MV-4-11 (cell line): ENCODE data around the gene DELE1.

Experiments
- DNase-seq: peaks from one replicate; lab custom pipeline; 2025; lab: John Stamatoyannopoulos, UW

Gene DELE1, protein sequence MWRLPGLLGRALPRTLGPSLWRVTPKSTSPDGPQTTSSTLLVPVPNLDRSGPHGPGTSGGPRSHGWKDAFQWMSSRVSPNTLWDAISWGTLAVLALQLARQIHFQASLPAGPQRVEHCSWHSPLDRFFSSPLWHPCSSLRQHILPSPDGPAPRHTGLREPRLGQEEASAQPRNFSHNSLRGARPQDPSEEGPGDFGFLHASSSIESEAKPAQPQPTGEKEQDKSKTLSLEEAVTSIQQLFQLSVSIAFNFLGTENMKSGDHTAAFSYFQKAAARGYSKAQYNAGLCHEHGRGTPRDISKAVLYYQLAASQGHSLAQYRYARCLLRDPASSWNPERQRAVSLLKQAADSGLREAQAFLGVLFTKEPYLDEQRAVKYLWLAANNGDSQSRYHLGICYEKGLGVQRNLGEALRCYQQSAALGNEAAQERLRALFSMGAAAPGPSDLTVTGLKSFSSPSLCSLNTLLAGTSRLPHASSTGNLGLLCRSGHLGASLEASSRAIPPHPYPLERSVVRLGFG

DNA sequence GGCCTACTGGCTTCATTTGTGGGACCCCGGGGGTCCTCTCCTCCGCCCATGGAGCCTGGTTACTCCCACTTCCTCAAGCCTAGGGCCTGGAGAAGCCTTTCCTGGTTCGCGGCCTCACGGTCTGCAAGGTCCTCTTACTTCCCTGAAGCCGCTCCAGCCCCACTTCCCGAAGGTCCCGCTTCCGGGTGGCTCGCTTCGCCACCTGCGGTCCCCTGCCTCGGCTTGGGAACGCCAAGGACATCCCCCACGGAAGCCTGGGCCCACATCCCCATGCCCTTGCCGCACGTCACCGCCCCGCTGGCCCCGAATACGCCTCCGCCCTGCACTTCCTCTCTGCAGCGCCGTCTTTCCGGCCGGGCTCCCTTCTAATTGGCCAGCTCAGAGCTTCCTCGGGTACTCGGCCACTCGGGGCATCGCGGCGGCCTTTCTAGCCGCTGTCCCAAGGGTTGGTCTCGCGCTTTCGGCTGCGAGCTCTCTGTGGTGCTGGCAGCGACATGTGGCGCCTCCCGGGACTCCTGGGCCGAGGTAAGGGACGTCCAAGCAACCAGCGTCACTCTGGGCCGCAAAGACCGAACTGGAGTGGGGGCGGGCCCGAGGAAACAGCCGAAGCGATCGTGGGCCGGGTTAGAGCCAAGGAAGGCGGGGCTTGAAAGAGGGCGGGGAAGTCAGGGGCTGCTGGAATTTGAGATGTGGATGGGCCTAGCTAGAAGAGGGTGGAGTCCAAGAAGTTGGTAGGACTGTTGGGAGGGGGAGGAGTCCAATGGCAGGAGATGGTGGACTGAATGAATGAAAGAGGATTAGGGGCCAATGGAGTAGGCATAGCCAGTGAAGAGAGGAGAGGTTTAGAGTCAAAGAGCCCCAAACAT, at the start of gene DELE1:
Gene DELE1, plus strand, starts transcription at position 424 of the 866 bp plus-strand sequence. Its CDS starts 71 bp downstream, at position 495.
- peak; percentile 89 for DNase-seq

DNA sequence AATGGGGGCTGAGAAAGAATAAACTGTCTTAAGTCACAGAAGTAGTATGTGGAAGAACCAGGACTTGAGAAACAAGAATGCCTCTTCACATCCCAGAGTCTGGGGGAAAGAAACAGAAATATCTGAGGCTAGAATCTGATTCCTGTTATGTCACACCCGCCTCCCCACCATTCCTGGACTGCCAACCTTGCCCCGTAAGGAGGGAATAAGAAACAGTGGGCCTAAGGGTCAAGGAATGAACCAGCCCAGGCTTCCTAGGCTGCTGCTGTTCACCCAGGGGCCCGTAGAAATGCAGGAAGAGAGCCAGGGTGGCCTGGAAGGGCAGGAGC, 49.8 kb upstream of the DELE1 start:
- no peak for DNase-seq

DNA sequence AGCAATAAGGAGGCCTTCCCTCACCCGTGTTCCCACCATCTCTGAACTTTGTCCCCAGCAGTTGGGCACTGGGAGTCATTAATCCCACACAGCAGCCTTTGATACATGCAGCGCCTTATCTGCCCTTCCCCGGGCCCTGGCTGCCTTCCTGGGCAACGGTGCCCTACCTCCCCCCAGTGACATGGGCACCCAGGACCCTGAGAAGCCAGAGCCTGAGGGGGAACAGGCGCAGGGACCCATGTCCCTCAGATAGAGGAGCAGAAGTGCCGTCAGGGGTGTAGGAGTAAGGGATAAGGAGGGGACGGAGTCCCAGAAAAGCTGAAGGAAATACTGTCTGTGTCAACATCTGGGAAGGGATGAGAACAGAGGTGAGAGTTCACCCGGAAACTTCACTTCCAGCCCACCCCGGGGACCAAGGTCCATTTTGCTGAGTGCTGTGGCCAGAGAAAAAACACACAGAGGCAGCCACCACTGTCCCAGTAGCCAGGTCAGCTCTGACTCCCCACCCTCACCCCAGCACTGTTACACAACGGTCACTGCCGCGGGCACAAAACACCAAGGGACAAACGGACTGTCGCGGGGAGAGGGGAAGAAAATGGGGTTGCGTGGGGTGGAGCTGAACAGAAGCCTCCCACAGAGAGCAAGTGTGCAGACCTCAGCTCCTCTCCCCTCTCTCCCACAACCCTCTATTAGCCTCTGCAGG, 49.3 kb upstream of the DELE1 start:
- DNase-seq: no peak

DNA sequence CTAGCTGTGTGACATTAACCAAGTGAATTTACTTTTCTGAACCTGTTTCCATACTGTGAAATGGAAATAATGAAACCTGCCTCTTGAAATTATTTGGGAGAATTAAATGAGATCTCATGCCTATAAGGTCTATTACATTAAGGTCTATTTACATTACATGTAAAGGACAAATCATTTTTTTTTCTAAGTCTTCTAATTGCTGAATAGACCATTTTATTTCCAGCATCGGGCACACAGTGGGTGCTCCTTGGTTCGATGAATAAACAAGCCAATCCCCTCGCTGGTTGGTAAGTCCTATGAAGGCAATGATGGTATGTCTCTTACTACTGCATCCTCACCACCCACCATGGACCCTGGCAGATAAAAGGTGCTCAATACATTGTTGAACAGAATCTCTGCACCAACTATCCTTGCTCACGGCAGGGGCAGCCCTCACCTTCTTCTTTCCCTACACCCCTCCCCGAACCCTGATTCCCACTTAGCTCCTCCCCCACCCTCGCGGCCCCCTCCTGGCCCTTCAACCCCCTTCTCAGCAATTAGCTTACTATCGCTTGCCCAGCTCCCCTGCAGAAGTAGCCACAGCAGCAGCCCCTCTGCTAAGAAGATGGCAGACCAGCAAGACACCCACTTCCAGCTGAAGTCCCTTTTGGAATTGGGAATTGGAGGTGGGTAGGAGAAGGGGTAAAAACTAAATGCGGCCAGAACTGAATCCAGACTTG, 48.5 kb upstream of the DELE1 start:
- no peak for DNase-seq

DNA sequence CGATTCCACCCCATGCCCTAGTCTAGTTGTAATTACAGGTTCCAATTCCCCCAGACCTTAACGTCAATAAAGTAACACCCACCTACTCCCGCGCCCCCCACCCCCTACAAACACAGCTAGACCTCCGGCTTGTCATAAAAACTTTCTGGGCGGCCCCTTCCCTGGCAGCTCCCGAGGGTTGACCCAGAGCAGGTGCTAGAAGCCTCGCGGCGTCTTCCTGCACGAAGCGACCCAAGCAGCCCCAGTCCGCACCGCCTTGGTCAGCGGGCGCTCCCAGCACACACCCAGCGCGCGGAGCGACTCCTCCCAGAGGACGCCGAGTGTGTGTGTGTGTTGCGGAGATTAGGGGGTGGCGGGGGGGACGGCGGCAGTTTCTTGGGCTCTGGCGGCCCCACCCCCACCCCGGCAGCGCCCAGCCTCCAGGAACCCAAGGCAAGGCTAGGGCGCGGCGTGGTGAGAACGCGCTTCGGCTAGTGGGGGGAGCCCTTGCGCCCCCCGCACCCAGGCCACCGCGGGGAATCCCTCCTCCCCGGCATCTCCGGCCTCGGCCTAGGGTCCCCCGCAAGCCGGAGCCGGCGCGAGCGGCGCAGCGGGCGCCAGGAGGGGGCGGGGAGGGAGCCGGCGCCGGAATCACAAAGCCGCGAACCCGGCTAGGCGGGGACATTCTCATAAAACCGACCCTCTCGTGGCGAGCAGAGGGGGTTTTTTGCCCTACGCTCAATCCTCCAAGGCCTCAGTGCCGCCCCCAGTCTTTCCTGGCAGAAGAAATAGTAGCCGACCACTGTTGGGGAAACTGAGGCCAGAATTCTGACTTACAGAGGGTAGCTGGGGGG, 47.7 kb upstream of the DELE1 start:
- DNase-seq: no peak

DNA sequence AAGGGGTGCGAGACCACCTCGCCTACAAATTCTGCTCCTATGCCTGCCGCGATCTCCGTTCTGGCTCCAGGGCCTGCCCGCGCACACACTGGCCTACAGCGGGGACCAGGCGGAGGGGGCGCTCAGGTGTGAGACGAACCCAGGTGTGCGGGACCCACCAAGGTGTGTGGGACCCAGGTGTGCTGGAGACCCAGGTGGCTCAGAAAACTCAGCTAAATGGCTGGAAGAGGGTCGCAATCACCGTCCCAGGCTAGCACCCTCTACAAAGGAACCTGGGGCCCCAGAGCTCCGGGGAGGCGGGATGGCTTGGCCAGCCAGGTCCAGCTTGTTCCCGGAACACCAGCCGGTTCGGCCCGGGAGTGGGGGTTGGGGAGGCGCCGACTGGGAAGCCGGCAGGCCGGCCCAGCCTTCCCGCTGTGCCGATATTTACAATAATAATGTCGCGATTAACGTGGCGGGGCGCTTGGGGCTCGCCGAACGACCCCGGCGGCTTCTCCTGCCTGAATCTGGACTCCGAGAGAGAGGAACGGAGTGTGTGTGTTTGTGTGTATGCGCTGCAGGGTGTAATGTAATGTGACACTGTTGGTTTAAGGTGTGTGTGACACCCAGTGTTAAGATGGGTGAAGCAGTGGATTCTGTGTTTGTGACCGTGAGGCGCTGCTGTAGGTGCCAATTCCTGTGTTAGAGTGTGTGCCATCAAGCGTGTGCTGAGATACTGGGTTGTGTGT, 46.9 kb upstream of the DELE1 start:
- DNase-seq: no peak

DNA sequence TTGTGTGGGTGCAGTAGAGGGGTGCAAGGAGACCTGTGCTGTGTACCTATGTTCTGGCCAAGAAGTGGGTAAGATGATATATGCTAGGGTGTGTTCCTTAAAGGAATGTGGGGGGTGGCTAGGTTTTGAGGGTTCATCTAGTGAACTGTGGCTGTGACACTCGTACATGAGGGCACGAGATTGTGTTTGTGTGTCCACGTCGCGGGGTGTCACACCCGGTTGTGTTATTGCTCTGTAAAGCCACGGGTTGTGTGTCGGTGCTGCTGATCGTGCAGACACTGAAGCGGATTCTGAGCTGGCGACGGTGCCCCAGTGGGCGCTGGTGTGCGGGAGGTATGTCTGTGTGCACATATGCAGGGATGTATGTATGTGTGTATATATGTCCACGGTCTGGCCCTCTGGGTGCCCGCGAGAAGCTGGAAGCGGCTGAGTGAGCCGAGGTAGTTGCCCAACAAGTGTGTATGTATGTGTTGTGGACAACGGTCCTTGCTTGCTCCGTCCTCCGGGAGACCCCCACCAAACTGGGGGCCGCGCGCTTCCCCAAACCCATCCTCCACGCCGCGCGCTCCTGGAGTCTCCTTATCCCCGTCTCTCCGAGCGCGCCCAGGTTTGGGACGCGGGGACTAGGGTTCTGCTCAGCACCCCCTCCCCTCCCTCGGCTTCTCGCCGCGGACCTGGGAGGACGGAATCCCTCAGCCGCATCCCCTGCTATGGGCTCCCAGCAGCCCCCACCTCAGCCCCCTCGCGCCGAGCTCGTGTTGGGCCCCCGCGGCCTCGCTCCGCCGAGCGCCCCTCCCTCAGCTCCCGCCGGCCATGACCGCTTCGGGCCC, 46.1 kb upstream of the DELE1 start:
- DNase-seq: no peak

DNA sequence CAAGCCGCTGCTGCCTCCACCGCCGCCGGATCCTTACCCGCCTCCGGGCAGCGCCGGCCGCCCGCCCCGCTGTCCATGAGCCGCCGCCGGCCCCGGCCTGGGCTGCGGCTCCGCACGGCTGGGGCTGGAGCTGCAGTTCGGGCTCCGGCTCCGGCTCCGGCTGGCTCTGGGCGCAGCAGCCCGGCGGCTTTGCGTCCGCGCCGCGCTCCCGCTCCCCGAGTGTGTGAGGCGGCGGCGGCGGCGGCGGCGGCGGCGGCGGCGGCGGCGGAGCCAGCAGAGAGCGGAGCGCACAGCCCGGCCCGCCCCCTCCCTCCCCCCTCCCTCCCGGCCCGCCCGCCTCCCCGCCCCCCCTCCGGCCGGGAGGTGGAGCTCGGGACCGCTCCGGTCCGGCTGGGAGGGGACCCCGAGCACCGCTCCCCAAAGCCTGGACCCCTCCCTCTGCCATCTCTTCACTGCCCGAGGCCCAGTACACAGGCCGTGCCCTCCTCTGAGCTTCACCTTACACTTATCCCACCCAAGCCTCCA, 45.4 kb upstream of the DELE1 start, which contains the start of gene PCDH1:
Gene PCDH1, minus strand, starts transcription at position 225 of the 525 bp plus-strand sequence. Its CDS starts 148 bp downstream, at position 77.
- DNase-seq: no peak

DNA sequence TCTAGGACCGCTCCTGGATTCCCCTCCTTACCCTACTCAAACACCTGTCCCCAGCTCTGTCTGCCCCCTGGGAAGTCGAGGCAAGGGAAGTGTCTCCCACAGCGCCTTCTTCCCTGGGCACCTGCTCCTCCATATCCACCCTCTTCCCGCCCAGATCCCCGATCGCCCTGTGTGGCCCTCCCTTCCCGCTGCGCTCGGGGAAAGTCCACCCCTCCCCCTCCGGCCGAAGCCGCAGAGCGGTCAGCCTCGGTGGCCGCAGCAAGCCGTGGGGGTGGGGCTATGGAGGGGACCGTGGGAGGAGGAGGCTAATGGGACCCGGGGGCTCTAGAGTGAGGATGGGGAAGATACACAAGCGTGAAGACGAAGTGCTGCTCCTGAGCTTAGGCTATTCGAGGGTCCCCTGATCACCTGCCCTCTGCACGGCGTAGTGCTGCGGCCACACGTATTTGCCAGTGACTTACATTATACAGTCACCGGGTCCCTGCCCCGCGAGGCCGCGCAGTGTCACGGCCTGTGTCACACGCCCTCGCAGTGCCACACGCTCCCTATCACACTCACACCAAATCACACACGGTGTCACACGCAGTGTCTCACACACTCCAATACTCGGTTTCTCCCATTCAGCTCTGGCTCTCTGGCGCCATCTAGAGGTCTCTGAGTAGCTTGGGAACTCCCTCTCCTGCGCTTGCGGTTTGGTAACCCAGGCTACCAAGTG, 44.8 kb upstream of the DELE1 start:
- DNase-seq: peak; percentile 88

DNA sequence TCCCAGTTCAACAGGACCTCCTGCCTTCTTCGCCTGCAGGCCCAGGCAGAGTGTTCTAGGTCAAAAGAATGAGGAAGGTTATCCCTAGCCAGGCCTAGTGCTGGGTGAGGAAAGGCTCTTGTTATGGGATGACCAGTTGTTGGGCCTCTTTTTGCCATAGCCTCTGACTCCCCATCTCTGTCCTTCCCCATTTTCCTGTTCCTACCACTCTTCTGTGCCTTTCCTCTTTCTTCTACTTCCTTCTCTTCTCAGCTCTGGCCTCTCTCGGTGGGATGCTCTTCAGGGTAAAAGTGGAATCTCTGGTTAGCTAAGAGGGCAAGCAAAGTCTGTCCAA, 44.3 kb upstream of the DELE1 start:
- no peak for DNase-seq

DNA sequence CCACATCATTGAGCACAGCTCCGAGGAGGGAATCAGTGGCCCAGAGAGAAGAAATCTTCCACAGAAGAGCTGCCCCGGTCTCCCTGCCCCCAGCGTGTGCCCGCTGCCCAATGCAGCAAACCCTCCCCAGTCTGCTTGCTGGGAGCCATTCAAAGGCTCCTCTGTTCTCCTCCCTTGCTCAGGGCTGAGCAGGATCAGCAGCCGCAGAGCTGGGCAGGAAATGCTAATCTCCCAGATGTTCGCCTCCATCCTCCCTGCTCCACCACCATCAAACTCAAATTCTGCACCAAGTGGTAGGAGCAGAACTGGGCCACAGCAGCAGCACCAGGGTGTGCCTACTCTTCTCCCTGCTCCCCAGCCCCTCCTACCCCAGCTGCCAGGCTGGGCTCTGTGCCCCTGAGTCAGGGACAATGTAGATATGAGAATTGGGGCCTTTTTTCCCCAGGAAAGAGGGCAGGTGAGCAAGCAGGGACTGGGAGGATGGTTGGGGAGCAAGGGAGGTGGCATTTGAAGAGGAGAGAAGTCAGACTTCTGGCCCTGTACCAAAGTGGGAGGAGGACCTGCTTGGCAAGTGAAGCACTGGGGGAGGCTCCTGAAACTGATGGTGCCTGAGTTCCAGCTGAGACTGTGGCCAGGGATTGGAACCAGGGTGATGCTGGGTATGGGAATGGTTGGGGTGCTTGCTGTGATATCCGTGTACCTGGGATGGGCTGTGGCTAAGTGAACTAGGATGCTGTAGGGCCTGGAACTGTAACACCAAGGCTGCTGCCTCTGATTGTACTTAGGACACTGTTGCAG, 43.5 kb upstream of the DELE1 start:
- DNase-seq: peak; percentile 15

DNA sequence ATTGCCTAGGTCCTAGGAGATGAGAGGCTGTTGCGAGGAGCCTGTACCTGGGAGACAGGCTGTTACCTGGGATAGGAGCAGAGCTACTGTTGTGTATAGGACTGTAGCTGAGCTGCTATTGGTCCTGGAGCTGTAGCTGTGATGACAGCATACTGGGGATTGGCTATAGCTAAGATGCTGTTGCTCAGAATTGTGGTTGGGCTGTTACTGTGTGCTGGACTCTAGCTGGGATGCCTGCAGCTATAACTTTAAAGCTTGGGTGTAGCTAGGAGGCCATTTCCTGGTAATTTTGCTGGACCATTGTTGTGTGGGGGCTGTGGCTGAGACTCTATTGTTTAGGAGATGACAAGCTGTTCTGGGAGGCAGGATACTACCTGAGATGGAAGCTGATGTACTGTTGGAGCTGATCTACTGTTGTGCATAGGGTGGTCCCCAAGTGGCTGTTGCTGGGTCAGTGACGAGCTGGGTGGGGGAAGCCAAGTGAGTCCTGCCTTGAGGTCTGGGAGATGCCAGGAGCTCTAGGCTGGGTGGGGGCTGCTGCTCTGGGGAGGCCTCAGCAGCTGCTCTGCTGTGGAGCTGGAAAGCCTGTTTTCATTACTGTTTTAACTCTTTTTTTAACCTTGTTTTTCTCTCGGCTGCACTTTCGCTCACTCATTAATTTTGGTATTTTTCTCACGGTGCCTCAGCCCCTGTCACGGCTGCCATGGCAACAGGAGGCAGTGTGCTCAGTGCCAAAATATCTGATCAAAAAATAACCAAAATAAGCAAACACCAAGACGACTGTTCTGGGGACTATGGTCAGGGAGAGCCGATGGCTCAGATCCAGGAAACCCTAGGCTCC, 42.5 kb upstream of the DELE1 start:
- DNase-seq: no peak

DNA sequence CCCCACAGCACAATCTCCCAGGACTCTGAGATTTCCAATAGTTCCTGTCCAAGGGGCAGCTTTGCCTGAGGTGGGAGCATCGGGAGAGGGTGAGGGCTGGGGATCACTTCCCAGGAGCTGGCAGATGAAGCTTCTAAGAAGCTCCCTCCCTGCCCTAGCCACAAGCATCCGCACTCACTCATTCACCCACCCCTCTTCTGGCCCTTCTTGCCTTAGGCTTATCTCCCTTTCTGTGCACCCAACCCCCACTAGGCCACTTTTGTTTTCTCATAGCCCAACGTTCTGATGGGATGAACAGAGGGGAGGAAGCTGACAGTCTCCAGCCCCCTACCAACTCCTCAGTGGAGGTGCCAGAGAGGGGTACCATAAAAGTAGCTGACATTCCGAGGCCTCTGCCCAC, 41.8 kb upstream of the DELE1 start:
- no peak for DNase-seq

DNA sequence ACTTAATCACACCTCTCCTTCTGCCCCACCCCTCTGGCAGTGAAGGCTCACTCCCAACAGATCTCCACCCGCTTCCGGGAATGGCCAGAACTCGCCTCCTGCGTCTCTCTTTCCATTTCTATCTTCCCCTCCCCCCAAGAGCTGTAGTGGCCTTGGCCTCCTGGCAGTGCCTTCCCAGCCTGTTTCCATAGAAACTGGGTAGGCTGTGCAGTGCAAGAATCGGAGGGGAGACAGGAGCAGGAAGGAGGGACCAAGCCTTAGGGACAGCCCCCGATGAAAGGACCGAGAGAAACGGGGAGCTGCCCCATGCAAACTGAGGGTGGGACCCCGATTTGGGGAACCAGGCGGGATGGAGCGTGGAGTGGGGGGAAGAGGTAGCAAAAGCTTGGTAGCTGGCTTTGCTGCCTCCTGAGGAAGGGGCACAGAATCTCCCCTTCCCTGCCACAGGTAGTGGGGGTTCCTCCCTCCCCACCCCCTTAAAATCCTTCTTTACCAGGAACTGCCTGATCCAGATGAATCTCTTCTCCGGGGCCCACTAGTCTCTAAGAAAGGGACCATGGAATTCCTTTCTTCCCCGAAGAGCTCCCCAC, 41.0 kb upstream of the DELE1 start:
- no peak for DNase-seq

DNA sequence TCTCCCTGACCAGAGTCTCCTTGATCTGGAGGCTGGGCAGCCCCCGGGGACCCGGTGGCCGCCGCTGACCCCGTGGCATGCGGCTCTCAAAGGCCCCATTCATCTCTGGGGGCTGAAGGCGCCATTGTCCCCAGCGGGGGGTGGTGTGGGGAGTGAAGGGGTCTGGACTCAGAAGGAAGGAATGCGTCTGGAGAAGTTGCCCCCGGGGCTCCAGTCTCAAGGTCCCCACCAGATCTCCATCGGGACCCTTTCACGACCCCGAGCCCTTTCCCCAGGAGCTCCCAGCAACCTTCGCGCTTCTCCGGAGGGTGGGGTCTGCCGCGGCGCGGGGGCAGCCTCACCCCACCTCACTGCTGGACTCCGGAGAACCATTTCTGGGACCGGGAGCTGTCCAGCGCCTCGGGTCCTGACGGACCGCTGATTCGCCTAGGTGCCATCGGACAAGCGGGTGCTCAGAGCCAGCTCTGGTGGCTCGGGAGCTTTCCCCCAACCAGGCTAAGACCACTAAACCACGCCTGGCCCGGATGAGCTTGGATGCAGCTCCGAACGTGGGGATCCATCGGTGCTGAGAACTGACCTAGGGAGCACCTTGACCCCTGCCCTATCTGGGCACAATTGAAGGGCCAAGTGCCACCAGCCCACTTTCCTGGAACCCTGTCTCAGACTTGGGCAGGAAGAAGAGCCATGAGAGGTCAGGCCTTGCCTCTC, 40.3 kb upstream of the DELE1 start:
- no peak for DNase-seq
